ENCODE results near the gene ZNRD2.

DNA sequence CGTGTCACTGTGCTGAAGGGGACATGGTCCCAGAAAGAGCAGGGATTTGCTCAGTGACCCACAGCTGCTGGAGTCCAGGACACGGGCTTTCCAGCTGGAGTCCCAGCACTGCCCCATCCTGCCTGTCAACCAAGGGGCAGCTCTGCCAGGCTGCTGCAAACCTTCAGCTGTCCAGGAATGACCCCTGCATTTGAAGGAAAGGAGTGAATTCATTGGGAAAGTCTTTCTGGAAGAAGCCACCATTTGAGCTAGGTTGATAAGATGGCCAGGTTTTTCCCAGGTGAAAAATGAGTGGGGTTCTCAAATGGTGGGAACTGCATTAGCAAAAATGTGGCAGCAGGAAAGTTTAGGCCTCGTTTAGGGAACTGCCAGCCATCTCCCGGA is 16.0 kb downstream of the ZNRD2 start:
- TF ChIP-seq CTCF (IDR thresholded peaks at IDR 0.05), result no peak
- TF ChIP-seq SIN3A (IDR thresholded peaks at IDR 0.05; ENCODE audit: borderline replicate concordance, insufficient read depth, low read depth, low read length), result no peak
- TF ChIP-seq POLR2AphosphoS5 (IDR thresholded peaks at IDR 0.05; ENCODE audit: low read depth, low read length), result no peak
- no peak for TF ChIP-seq REST (IDR thresholded peaks at IDR 0.05; ENCODE audit: insufficient read depth in 1 of 2, low read depth in 2 of 2, low read length in 1 of 2)
